DND-41 (cell line): ENCODE measurements around the gene GPR183.

Source experiments
- EZH2 ChIP-seq: IDR thresholded peaks from 3 replicates; pipeline ENCODE4 v1.6.1; 2012; ENCODE audit warnings: borderline replicate concordance, low read depth, mild to moderate bottlenecking, moderate library complexity, low read length, inconsistent platforms; ENCODE audit not compliant: severe bottlenecking
- TF ChIP-seq, protein P1 (sequence below): IDR thresholded peaks from 2 replicates; pipeline ENCODE4 v1.5.1; 2012; ENCODE audit warnings: borderline replicate concordance, low read length, moderate library complexity, mild to moderate bottlenecking; ENCODE audit not compliant: poor library complexity, severe bottlenecking; ENCODE audit errors: extremely low read depth

GRCh38 chr13:99344610-99345208 lies 37.5 kb upstream of the GPR183 start:
- TF ChIP-seq, protein P1, sequence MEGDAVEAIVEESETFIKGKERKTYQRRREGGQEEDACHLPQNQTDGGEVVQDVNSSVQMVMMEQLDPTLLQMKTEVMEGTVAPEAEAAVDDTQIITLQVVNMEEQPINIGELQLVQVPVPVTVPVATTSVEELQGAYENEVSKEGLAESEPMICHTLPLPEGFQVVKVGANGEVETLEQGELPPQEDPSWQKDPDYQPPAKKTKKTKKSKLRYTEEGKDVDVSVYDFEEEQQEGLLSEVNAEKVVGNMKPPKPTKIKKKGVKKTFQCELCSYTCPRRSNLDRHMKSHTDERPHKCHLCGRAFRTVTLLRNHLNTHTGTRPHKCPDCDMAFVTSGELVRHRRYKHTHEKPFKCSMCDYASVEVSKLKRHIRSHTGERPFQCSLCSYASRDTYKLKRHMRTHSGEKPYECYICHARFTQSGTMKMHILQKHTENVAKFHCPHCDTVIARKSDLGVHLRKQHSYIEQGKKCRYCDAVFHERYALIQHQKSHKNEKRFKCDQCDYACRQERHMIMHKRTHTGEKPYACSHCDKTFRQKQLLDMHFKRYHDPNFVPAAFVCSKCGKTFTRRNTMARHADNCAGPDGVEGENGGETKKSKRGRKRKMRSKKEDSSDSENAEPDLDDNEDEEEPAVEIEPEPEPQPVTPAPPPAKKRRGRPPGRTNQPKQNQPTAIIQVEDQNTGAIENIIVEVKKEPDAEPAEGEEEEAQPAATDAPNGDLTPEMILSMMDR = no peak
- no peak for TF ChIP-seq EZH2
